ENCODE measurements around the gene SEC24D. TPM values are rescaled to one million over a fixed set of nuclear protein-coding genes. Genes with fewer than 3 reads are reported as not detected.

Gene SEC24D
- total and polyA plus RNA-seq, 2 donors, result 16.3 to 20.9 TPM

GRCh38 chr4:118756958-118757357, 79.0 kb downstream of the SEC24D start:
- Histone ChIP-seq H3K27me3 (ENCODE audit: control insufficient read depth in 2 of 2, insufficient read depth in 1 of 2, low read length in 1 of 2) (no peaks in the 10 kb centered on the region), H3K36me3 (ENCODE audit: control insufficient read depth in 2 of 2, insufficient read depth in 2 of 2, low read length in 1 of 2) (peaks cover 0 to 3% of the 10 kb centered on the region in 2 donors), H3K4me1 (ENCODE audit: control insufficient read depth in 2 of 2, insufficient read depth in 2 of 2, low read length in 2 of 2) (no peaks in the 10 kb centered on the region), H3K4me3 (ENCODE audit: low read length in 2 of 2) (no peak overlapping the region), H3K27ac (ENCODE audit: low read depth in 1 of 2, low read length in 1 of 2) (peak overlapping the region in 1 of 2 donors; percentile 60), H3K9me3 (ENCODE audit: control insufficient read depth in 2 of 2, insufficient read depth in 1 of 2, low read length in 1 of 2) (no peaks in the 10 kb centered on the region)
- no peak for DNase-seq (ENCODE audit: low read depth in 6 of 9, low spot score in 9 of 9)
- WGBS, result 92% methylated on average over 1 of the region's 1 CpG

GRCh38 chr4:118756429-118756828, 79.5 kb downstream of the SEC24D start:
- H3K27ac ChIP-seq (ENCODE audit: low read depth in 1 of 2, low read length in 1 of 2), result peak overlapping the region; percentile 45 to 48
- peaks cover 2 to 5% of the 10 kb centered on the region in 2 donors for H3K36me3 ChIP-seq (ENCODE audit: control insufficient read depth in 2 of 2, insufficient read depth in 2 of 2, low read length in 1 of 2)
- DNase-seq (ENCODE audit: low read depth in 6 of 9, low spot score in 9 of 9), result no peak
- H3K4me3 ChIP-seq (ENCODE audit: low read length in 2 of 2), result no peak overlapping the region
- no peaks in the 10 kb centered on the region for H3K27me3 ChIP-seq (ENCODE audit: control insufficient read depth in 2 of 2, insufficient read depth in 1 of 2, low read length in 1 of 2)
- WGBS, result 95% methylated on average over 3 of the region's 3 CpGs
- H3K4me1 ChIP-seq (ENCODE audit: control insufficient read depth in 2 of 2, insufficient read depth in 2 of 2, low read length in 2 of 2), result no peaks in the 10 kb centered on the region
- H3K9me3 ChIP-seq (ENCODE audit: control insufficient read depth in 2 of 2, insufficient read depth in 1 of 2, low read length in 1 of 2), result no peaks in the 10 kb centered on the region

DNA sequence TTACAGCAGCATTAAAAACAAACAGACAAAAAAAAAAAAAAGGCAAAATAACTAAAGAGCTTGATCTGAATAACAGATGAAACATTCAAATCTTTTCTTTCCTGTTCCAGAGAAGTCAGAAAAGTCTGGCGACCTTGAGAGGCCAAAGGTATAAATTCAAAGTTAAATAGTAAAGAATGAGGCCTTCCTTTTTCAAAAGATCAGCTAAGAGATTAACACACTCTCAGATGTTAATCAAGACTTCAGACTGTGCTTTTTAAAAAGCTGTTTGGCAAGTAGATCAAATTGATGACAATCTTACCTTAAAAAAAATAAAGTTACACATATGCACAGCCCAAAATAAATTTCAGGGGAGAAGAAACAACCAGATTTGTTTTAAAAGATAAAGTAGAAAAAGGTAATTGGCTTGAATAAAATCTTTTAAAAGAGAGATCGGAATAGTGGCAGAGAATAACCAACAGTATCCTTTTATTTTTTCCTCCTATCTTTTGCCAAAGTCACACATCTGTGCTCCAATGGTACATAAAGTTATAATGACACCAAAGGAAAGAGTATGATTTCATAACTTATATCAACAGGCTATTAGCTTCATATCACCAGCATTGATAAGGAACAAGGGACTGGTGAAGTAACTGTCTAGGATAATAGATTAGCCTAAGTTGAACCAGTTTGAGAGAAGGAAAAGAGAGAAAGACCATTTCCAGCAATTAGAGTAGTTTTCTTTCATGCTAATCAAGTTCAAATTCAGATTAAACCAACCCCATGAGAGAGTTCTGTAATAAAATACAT, 80.3 kb downstream of the SEC24D start:
- 91% methylated on average over 2 of the region's 2 CpGs for WGBS
- DNase-seq (ENCODE audit: low read depth in 6 of 9, low spot score in 9 of 9), result no peak
- H3K27ac ChIP-seq (ENCODE audit: low read depth in 1 of 2, low read length in 1 of 2), result peak overlapping the region in 1 of 2 donors; percentile 45
- no peak overlapping the region for H3K4me3 ChIP-seq (ENCODE audit: low read length in 2 of 2)
- no peaks in the 10 kb centered on the region for H3K9me3 ChIP-seq (ENCODE audit: control insufficient read depth in 2 of 2, insufficient read depth in 1 of 2, low read length in 1 of 2)
- H3K4me1 ChIP-seq (ENCODE audit: control insufficient read depth in 2 of 2, insufficient read depth in 2 of 2, low read length in 2 of 2), result no peaks in the 10 kb centered on the region
- peaks cover 4 to 8% of the 10 kb centered on the region in 2 donors for H3K36me3 ChIP-seq (ENCODE audit: control insufficient read depth in 2 of 2, insufficient read depth in 2 of 2, low read length in 1 of 2)
- H3K27me3 ChIP-seq (ENCODE audit: control insufficient read depth in 2 of 2, insufficient read depth in 1 of 2, low read length in 1 of 2), result no peaks in the 10 kb centered on the region

- no peaks in the 10 kb centered on the region for H3K9me3 ChIP-seq (ENCODE audit: control insufficient read depth in 2 of 2, insufficient read depth in 1 of 2, low read length in 1 of 2)
- peaks cover 4 to 10% of the 10 kb centered on the region in 2 donors for H3K36me3 ChIP-seq (ENCODE audit: control insufficient read depth in 2 of 2, insufficient read depth in 2 of 2, low read length in 1 of 2)
- no peaks in the 10 kb centered on the region for H3K27me3 ChIP-seq (ENCODE audit: control insufficient read depth in 2 of 2, insufficient read depth in 1 of 2, low read length in 1 of 2)
- WGBS, result 97% methylated on average over 2 of the region's 2 CpGs
- no peak overlapping the region for H3K27ac ChIP-seq (ENCODE audit: low read depth in 1 of 2, low read length in 1 of 2)
- DNase-seq (ENCODE audit: low read depth in 6 of 9, low spot score in 9 of 9), result no peak
- no peaks in the 10 kb centered on the region for H3K4me1 ChIP-seq (ENCODE audit: control insufficient read depth in 2 of 2, insufficient read depth in 2 of 2, low read length in 2 of 2)
- no peak overlapping the region for H3K4me3 ChIP-seq (ENCODE audit: low read length in 2 of 2)
Observed at GRCh38 chr4:118754890-118755289, 81.0 kb downstream of the SEC24D start.

GRCh38 chr4:118753685-118754084, 82.2 kb downstream of the SEC24D start:
- no peaks in the 10 kb centered on the region for H3K27me3 ChIP-seq (ENCODE audit: control insufficient read depth in 2 of 2, insufficient read depth in 1 of 2, low read length in 1 of 2)
- DNase-seq (ENCODE audit: low read depth in 6 of 9, low spot score in 9 of 9), result no peak
- H3K4me1 ChIP-seq (ENCODE audit: control insufficient read depth in 2 of 2, insufficient read depth in 2 of 2, low read length in 2 of 2), result no peaks in the 10 kb centered on the region
- H3K9me3 ChIP-seq (ENCODE audit: control insufficient read depth in 2 of 2, insufficient read depth in 1 of 2, low read length in 1 of 2), result no peaks in the 10 kb centered on the region
- H3K4me3 ChIP-seq (ENCODE audit: low read length in 2 of 2), result no peak overlapping the region
- 93% methylated on average over 1 of the region's 1 CpG for WGBS
- H3K27ac ChIP-seq (ENCODE audit: low read depth in 1 of 2, low read length in 1 of 2), result no peak overlapping the region
- H3K36me3 ChIP-seq (ENCODE audit: control insufficient read depth in 2 of 2, insufficient read depth in 2 of 2, low read length in 1 of 2), result peaks cover 4 to 10% of the 10 kb centered on the region in 2 donors

DNA sequence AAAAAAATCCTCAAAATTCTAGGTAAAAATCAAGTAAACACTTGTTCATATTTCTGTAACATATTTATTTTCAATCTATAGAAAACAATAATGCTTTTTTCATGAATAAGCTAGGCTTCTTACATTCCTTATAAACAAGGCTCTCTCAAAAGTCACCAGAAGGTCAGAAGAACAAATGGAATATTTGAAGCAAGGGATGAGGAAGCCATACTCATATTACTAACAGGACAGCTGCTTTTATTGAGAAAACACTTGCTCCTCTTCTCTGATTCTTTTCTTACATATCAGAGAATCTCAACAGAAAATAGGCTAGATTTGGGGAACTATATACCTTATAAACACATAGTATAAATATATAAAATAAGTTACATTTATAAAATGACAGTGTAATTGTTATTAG, 82.8 kb downstream of the SEC24D start:
- Histone ChIP-seq H3K36me3 (ENCODE audit: control insufficient read depth in 2 of 2, insufficient read depth in 2 of 2, low read length in 1 of 2) (peaks cover 4 to 10% of the 10 kb centered on the region in 2 donors), H3K4me1 (ENCODE audit: control insufficient read depth in 2 of 2, insufficient read depth in 2 of 2, low read length in 2 of 2) (no peaks in the 10 kb centered on the region), H3K27me3 (ENCODE audit: control insufficient read depth in 2 of 2, insufficient read depth in 1 of 2, low read length in 1 of 2) (no peaks in the 10 kb centered on the region), H3K9me3 (ENCODE audit: control insufficient read depth in 2 of 2, insufficient read depth in 1 of 2, low read length in 1 of 2) (no peaks in the 10 kb centered on the region), H3K4me3 (ENCODE audit: low read length in 2 of 2) (no peak overlapping the region), H3K27ac (ENCODE audit: low read depth in 1 of 2, low read length in 1 of 2) (no peak overlapping the region)
- DNase-seq (ENCODE audit: low read depth in 6 of 9, low spot score in 9 of 9), result no peak

GRCh38 chr4:118752551-118752950, 83.4 kb downstream of the SEC24D start:
- Histone ChIP-seq H3K27ac (ENCODE audit: low read depth in 1 of 2, low read length in 1 of 2) (no peak overlapping the region), H3K9me3 (ENCODE audit: control insufficient read depth in 2 of 2, insufficient read depth in 1 of 2, low read length in 1 of 2) (no peaks in the 10 kb centered on the region), H3K27me3 (ENCODE audit: control insufficient read depth in 2 of 2, insufficient read depth in 1 of 2, low read length in 1 of 2) (no peaks in the 10 kb centered on the region), H3K4me3 (ENCODE audit: low read length in 2 of 2) (no peak overlapping the region), H3K4me1 (ENCODE audit: control insufficient read depth in 2 of 2, insufficient read depth in 2 of 2, low read length in 2 of 2) (no peaks in the 10 kb centered on the region), H3K36me3 (ENCODE audit: control insufficient read depth in 2 of 2, insufficient read depth in 2 of 2, low read length in 1 of 2) (peaks cover 4 to 10% of the 10 kb centered on the region in 2 donors)
- DNase-seq (ENCODE audit: low read depth in 6 of 9, low spot score in 9 of 9), result no peak
- WGBS, result 97% methylated on average over 2 of the region's 2 CpGs

DNA sequence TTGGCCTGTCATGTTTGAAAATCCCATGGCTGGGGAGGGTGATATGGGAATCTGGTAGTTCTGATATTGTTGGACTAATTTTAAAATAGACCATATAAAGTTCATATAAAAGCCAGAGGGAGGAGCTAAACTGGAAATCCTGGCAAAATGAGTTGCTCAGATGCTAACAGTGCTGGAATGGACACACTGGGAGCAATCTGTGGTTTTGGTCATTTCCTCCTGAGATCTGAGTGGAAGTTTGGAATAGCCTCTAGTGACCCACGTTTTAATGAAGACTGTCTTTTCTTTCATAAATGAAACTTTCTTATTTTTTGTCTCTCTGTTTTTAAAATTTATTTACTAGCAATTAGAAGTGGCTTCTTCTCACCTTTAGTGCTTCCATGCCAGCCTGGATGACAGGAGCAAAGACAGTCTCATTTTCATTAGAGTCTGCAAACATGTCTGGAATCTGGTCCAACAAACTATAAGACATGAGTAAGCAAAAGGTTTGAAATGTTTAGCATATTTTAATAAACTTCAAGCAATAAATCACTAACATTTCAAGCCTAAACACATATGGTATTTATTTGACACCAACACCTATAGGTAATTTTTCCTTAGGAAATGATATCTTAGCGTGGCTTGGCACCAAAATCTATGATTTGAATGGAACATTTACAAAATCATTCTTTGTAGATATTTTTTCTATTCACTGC, 84.2 kb downstream of the SEC24D start:
- 95% methylated on average over 2 of the region's 2 CpGs for WGBS

DNA sequence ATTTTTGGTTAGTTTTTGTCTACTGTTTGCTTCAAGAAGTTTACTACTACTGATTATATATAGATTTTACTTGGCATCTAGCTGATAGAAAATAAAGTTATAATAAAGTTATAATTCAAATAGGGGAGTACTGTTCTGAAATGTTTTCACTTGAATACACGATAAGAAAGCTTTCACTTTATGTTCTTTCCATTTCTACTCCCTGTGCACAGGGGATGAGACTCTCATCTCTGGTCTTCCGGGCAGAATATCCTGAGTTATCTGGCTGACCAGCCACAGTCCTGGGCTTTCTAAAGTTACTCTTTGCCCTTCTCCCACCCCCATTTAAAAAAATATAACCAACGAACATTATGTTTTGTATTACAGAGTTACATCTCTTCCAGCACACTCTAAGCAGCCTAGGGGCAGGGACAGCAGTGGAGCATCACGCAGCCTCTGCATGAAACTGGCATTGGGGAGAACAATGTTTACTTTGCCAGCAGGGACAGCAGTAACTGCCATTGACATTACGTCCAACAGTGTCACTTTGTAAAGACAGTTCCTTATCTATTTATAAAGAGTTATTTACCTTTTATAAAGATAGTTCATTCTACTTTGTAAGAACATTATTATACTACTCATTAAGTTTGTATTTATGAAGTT, 86.5 kb downstream of the SEC24D start:
- Histone ChIP-seq H3K4me1 (ENCODE audit: control insufficient read depth in 2 of 2, insufficient read depth in 2 of 2, low read length in 2 of 2) (no peaks in the 10 kb centered on the region), H3K9me3 (ENCODE audit: control insufficient read depth in 2 of 2, insufficient read depth in 1 of 2, low read length in 1 of 2) (no peaks in the 10 kb centered on the region), H3K27me3 (ENCODE audit: control insufficient read depth in 2 of 2, insufficient read depth in 1 of 2, low read length in 1 of 2) (no peaks in the 10 kb centered on the region), H3K4me3 (ENCODE audit: low read length in 2 of 2) (no peak overlapping the region), H3K27ac (ENCODE audit: low read depth in 1 of 2, low read length in 1 of 2) (no peak overlapping the region), H3K36me3 (ENCODE audit: control insufficient read depth in 2 of 2, insufficient read depth in 2 of 2, low read length in 1 of 2) (peaks cover 4 to 10% of the 10 kb centered on the region in 2 donors)
- over 99% methylated on average over 5 of the region's 5 CpGs for WGBS
- no peak for DNase-seq (ENCODE audit: low read depth in 6 of 9, low spot score in 9 of 9)

More for the DNA sequence above, 84.2 kb downstream of the SEC24D start:
- no peaks in the 10 kb centered on the region for H3K4me1 ChIP-seq (ENCODE audit: control insufficient read depth in 2 of 2, insufficient read depth in 2 of 2, low read length in 2 of 2)
- H3K27ac ChIP-seq (ENCODE audit: low read depth in 1 of 2, low read length in 1 of 2), result no peak overlapping the region
- no peak for DNase-seq (ENCODE audit: low read depth in 6 of 9, low spot score in 9 of 9)
- H3K9me3 ChIP-seq (ENCODE audit: control insufficient read depth in 2 of 2, insufficient read depth in 1 of 2, low read length in 1 of 2), result no peaks in the 10 kb centered on the region
- H3K36me3 ChIP-seq (ENCODE audit: control insufficient read depth in 2 of 2, insufficient read depth in 2 of 2, low read length in 1 of 2), result peaks cover 4 to 7% of the 10 kb centered on the region in 2 donors
- H3K4me3 ChIP-seq (ENCODE audit: low read length in 2 of 2), result no peak overlapping the region
- no peaks in the 10 kb centered on the region for H3K27me3 ChIP-seq (ENCODE audit: control insufficient read depth in 2 of 2, insufficient read depth in 1 of 2, low read length in 1 of 2)
